ENCODE data around the gene TTF1.

TTF1 gene

GRCh38 chr9:132364068-132364467 lies 42.6 kb downstream of the TTF1 start:
- DNase-seq (ENCODE audit: low spot score), result no peak

DNA sequence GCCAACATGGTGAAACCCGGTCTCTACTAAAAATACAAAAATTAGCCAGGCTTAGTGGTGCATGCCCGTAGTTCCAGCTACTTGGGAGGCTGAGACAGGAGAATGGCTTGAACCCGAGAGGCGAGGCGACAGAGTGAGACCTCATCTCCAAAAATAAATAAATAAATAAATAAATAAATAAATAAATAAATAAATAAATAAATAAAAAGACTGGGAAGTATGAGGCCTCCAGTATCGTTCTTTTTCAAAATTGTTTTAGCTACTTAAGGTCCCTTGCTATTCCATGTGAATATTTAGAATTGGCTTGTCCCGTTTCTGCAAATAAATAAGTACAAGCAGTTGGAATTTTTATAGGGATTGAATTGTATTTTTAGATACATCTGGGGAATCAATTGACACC lies 48.9 kb downstream of the TTF1 start:
- no peak for DNase-seq (ENCODE audit: low spot score)

GRCh38 chr9:132356324-132356924 lies 50.2 kb downstream of the TTF1 start:
- no peak for DNase-seq (ENCODE audit: low spot score)

DNA sequence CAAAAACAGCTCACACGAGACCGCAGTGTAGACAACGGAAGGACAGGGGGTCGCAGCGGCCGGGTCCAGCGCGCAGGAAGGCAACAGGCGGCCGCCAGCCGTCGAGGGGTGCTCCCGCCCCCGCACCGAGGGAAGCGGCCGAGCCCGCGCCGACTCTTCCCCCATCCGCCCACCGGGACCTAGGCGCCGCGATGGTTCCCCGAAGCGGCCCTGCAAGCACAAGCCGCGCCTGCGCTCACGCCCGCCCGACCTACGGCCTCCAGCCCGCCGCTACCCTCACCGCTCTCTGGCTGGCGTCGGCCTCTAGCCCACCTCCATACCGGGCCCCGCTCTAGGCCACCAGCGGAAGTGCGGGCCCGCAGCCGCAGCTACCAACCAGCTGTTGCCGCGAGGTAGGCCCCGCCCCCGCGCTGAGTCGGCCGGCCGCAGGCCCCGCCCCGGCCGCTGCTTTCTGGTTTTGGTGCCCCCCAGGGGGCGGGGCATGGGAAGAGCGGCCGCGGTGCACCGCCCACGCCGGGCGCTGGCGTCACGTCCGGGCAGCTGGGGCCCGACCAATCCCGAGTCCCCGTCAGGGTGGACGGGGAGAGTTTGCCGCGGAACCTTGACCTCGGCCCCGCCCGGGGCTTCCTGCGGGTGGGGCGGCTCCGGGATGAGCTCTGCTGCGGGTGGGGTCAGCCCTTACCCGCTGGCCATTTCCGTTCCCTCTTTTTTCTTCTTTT lies 51.8 kb downstream of the TTF1 start, which contains the start of gene SETX:
TSS of gene SETX (minus strand) at position 350 of the 719 bp plus-strand sequence. CDS start 5,558 bp downstream, outside the sequence.
- peak; percentile 99 for DNase-seq (ENCODE audit: low spot score)

DNA sequence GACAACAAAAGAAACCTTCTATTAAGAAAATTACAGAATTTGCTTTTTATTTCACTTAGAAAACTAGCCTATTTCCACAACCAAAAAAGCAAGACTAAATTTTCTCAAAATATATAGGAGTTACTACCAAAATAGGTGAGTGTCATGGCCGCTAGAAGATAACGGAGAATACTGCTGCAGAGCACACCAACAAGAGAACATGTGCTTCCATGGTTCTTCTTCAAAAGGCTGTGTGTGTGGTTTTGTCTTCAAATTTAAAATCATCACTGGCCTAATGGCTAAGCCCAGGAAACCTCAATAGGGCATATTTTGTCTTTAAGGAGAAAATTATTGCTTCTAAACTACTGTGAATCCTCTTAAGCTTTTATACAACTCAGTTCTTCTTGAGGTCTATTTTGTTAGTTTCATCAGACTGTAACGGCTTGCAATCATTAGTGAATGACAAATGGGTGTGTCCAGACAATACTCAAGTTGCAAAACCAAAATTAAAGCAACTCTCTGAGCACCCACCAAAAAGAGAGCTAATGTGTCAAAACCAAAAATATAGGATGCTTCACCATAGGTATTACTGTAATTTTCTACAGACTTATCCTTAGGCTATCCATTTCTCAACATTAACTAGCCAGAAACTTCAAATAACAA lies 55.1 kb downstream of the TTF1 start:
- no peak for DNase-seq (ENCODE audit: low spot score)

DNA sequence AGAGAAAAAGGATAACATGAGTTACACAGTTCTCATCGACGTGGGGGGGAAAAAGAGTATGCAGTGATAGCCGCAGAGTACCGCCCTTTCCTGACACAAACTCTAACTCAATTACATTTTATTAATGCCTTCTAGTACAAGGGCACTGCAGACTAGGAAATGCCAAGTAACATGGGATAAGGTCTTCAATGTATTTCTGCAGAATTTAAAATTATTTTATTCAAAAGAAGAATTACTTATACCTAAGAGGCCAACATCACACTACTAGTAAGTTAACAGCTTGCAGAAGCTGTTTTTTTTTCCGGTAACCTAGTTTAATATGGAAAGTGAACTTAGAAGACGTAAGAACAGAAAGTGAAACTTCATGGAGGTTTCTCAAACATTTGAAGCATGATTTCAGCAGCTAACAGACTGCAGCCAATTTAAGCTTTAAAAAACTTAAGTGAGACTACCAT lies 55.8 kb downstream of the TTF1 start:
- no peak for DNase-seq (ENCODE audit: low spot score)

DNA sequence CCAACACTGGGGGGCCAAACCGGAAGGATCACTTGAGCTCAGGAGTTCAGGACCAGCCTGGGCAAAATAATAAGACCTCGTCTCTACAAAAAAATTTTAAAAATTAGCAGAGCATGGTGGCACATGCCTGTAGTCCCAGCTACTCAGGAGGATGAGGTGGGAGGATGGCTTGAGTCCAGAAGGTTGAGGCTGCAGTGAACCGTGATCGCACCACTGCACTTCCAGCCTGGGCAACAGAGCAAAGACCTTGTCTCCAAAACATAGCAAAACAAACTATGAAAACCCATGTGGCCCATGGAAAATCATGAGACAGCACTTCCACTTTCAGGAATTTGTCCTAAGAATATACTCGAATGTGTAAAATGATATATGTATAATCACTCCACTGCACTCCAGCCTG lies 58.0 kb downstream of the TTF1 start:
- DNase-seq (ENCODE audit: low spot score), result no peak

DNA sequence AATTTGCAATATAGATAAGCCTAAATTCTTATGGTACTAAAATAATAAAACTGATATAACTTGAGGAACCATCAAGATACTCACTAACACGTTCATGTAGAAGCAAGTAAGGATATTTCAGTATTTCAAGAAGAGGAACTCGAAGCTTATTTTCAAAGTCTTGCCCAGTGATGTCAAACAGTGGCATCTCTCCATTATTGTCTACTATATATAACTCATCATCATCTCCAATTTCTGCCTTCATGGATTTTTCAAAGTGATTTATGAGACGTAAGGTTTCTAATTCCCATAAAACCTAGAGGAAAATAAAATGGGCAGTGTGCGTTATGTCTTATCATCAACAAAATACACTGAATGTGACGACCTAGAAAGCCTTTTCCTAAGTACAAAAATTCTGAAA lies 60.5 kb downstream of the TTF1 start:
- no peak for DNase-seq (ENCODE audit: low spot score)

GRCh38 chr9:132341177-132341840 lies 65.3 kb downstream of the TTF1 start:
- DNase-seq (ENCODE audit: low spot score), result no peak

DNA sequence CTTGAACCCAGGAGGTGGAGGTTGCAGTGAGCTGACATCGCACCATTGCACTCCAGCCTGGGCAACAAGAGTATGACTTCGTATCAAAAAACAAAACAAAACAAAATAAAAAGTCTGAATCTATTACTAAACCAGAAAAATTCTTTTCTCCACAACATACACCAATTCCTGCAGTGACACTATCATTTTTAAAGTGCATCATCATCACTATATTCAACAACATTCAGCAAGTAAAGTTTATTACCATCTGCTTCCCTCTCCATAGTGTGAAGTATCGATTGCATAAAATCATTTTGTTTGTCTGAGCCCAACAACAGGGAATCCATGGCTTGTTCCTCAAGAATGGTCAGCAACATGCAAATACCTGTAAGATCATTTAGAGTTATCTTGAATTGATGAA lies 72.3 kb downstream of the TTF1 start:
- DNase-seq (ENCODE audit: low spot score), result no peak

DNA sequence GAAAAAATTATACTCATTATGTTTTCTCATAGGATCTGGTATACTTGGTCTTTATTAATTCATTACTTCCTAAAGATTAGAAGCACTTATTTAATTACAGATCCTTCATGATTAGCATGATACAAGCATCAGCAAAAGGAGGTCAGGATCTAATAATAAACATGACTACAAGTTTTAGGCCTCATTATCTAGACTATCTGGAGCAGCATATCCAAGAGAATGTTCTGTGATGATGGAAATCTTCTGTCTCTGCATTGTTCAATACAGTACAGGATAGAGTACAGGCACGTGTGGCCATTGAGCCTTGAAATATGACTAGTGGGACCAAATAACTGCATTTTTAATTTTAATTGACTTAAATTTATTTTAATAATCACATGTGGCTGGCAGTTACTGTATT lies 73.1 kb downstream of the TTF1 start:
- DNase-seq (ENCODE audit: low spot score), result no peak

- DNase-seq (ENCODE audit: low spot score), result no peak
Observed at GRCh38 chr9:132328580-132328979, 78.1 kb downstream of the TTF1 start.

GRCh38 chr9:132327537-132327936 lies 79.1 kb downstream of the TTF1 start:
- DNase-seq (ENCODE audit: low spot score), result no peak
